AG09319 (cell line): ENCODE measurements around the gene PARP4.
A peak's percentile ranks its signal among the peaks of the same experiment; 100 is the strongest.
"Not testable (repeated sequence)": the region's sequence is repeated elsewhere in the genome, so short reads cannot be mapped to it uniquely, and the experiment has no call there.

Experiments used
- DNase-seq: peaks from one replicate; pipeline ENCODE4 v3.0.0-alpha.2; 2010; ENCODE audit warnings: low read depth; ENCODE audit errors: extremely low read depth
- CTCF ChIP-seq: IDR thresholded peaks from 2 replicates; pipeline ENCODE4 v1.5.1; 2011; ENCODE audit warnings: low read depth, mild to moderate bottlenecking, inconsistent platforms, low read length, moderate library complexity

Gene PARP4

GRCh38 chr13:24489721-24490120 is 22.9 kb downstream of the PARP4 start:
- no peak for DNase-seq
- no peak for TF ChIP-seq CTCF

GRCh38 chr13:24488092-24488491 is 24.5 kb downstream of the PARP4 start:
- not testable (repeated sequence) for DNase-seq

- peak; percentile 27 for DNase-seq
Observed at GRCh38 chr13:24486017-24486657, 26.4 kb downstream of the PARP4 start.

- no peak for DNase-seq
- TF ChIP-seq CTCF: no peak
Observed at GRCh38 chr13:24473686-24474085, 38.9 kb downstream of the PARP4 start.

GRCh38 chr13:24472129-24472528 is 40.4 kb downstream of the PARP4 start:
- not testable (repeated sequence) for DNase-seq

GRCh38 chr13:24463078-24463477 is 49.5 kb downstream of the PARP4 start:
- no peak for DNase-seq
- TF ChIP-seq CTCF: no peak

- DNase-seq: no peak
- no peak for TF ChIP-seq CTCF
Observed at GRCh38 chr13:24460256-24460655, 52.3 kb downstream of the PARP4 start.

- TF ChIP-seq CTCF: no peak
- no peak for DNase-seq
Observed at GRCh38 chr13:24459726-24460125, 52.9 kb downstream of the PARP4 start.

- no peak for TF ChIP-seq CTCF
- peak; percentile 47 for DNase-seq
Observed at GRCh38 chr13:24459234-24459633, 53.3 kb downstream of the PARP4 start.
